K562 (cell line): ENCODE measurements around the gene CALML4. TPM values are rescaled to one million over a fixed set of nuclear protein-coding genes. Genes with fewer than 3 reads are reported as not detected.

ENCODE experiments used
- ATAC-seq: fragments of 200-7000 bp; cut with Tn5 transposase; 3 replicates; pipeline ENCODE4 v1.9.1; 2020; ENCODE audit warnings: moderate library complexity
- BruUV-seq: library from RNA; stranded (reverse); fragments of 400-500 nt; replicated peaks from 2 replicates; lab custom pipeline; 2021; lab: Mats Ljungman, UMichigan
- CTCF ChIA-PET: fragments of 300-600 bp; formaldehyde crosslinking; extraction: SDS; loops from one replicate; lab custom pipeline; 2021; ENCODE audit warnings: low intra/inter-chr PET ratio; lab: Yijun Ruan, JAX
- POLR2A ChIA-PET: fragments of 300-600, 350-650 bp; sonication (Branson Sonifier 250); formaldehyde crosslinking; extraction: SDS; loops from one replicate; lab custom pipeline; 2021; ENCODE audit warnings: antibody characterized with exemption, inconsistent platforms; lab: Yijun Ruan, JAX
- DNase-seq, 4 experiments: peaks; one replicate each; pipeline versions ENCODE4 v3.0.0 to v3.0.0-alpha.2; 2011 to 2018; ENCODE audit warnings: low spot score in 3 of 4, mixed read lengths in 3 of 4; ENCODE audit errors: extremely low read depth in 1 of 4
- FAIRE-seq: peaks from 2 replicates; lab custom pipeline; 2011; peaks lifted over from hg19 to GRCh38; lab: Jason Lieb, UNC
- H2AFZ ChIP-seq: 2 replicates; pipeline ENCODE4 v1.6.0; 2011; ENCODE audit warnings: low read depth, low read length, control low read depth, inconsistent platforms
- H3K27ac ChIP-seq: fragments of 200-600 bp; 3 replicates; pipeline ENCODE4 v1.8.0; 2011; ENCODE audit warnings: low read depth, mild to moderate bottlenecking, control low read depth, inconsistent platforms, low read length, moderate library complexity, mixed read lengths; ENCODE audit errors: extremely low read depth
- H3K27me3 ChIP-seq, 2 experiments: fragments of 300-600 bp in 1 of 2; 2 replicates in 1 of 2; 3 replicates in 1 of 2; pipeline versions ENCODE4 v1.6.0 to v1.8.0; 2011; ENCODE audit warnings: inconsistent platforms in 2 of 2, low read length in 2 of 2, mild to moderate bottlenecking in 1 of 2, mixed read lengths in 1 of 2, moderate library complexity in 1 of 2; ENCODE audit not compliant: control insufficient read depth in 2 of 2, insufficient read depth in 2 of 2
- H3K36me3 ChIP-seq: fragments of 300-600 bp; 3 replicates; pipeline ENCODE4 v1.8.0; 2011; ENCODE audit warnings: mild to moderate bottlenecking, low read length, inconsistent platforms; ENCODE audit not compliant: control insufficient read depth, insufficient read depth
- H3K4me1 ChIP-seq, 2 experiments: fragments of 200-600 bp in 1 of 2; replicated peaks in 1 of 2; 2 replicates in 1 of 2; 3 replicates in 1 of 2; pipeline versions ENCODE4 v1.5.1 to v1.8.0; 2011; ENCODE audit warnings: inconsistent platforms in 2 of 2, low read length in 2 of 2, mild to moderate bottlenecking in 1 of 2, mixed read lengths in 1 of 2, moderate library complexity in 1 of 2; ENCODE audit not compliant: control insufficient read depth in 2 of 2, insufficient read depth in 2 of 2
- H3K4me2 ChIP-seq: 2 replicates; pipeline ENCODE4 v1.6.1; 2011; ENCODE audit warnings: low read length, control low read depth, inconsistent platforms, mixed read lengths; ENCODE audit not compliant: insufficient read depth
- H3K4me3 ChIP-seq: fragments of 200-600 bp; sonication (generic), shearing (Covaris generic); 2 replicates; pipeline ENCODE4 v1.5.1; 2016; ENCODE audit warnings: control low read depth, inconsistent platforms
- H3K79me2 ChIP-seq: fragments of 200-600 bp; 3 replicates; pipeline ENCODE4 v1.8.0; 2011; ENCODE audit warnings: low read length, inconsistent platforms; ENCODE audit not compliant: control insufficient read depth, insufficient read depth
- H3K9ac ChIP-seq, 2 experiments: 2 replicates each; pipeline versions ENCODE4 v1.6.0 to v1.6.1; 2011; ENCODE audit warnings: low read depth in 2 of 2, low read length in 2 of 2, control low read depth in 1 of 2, inconsistent platforms in 1 of 2, mild to moderate bottlenecking in 1 of 2, mixed read lengths in 1 of 2; ENCODE audit not compliant: insufficient read depth in 1 of 2
- H3K9me1 ChIP-seq: one replicate; pipeline ENCODE4 v1.6.0; 2011; ENCODE audit warnings: inconsistent platforms, mild to moderate bottlenecking, low read length, moderate library complexity; ENCODE audit not compliant: control insufficient read depth, insufficient read depth
- H3K9me3 ChIP-seq: replicated peaks from 2 replicates; pipeline ENCODE4 v1.5.1; 2011; ENCODE audit warnings: low read depth, low read length, inconsistent platforms; ENCODE audit not compliant: control insufficient read depth, insufficient read depth
- H4K20me1 ChIP-seq: replicated peaks from 2 replicates; pipeline ENCODE4 v1.6.1; 2011; ENCODE audit warnings: low read length, inconsistent platforms, mixed read lengths; ENCODE audit not compliant: control insufficient read depth, insufficient read depth
- AFF1 ChIP-seq, 2 experiments: fragments of 450-650 bp; IDR thresholded peaks; 2 replicates each; pipeline ENCODE4 v1.6.1; 2018; ENCODE audit warnings: mild to moderate bottlenecking in 2 of 2, low read depth in 1 of 2; ENCODE audit not compliant: partially characterized antibody in 2 of 2
- ELF2 ChIP-seq: fragments of 250-450 bp; sonication (Bioruptor Pico); IDR thresholded peaks from 2 replicates; pipeline ENCODE4 v1.5.0; 2021; ENCODE audit warnings: mild to moderate bottlenecking
- MYNN ChIP-seq, 2 experiments: sonication (generic); formaldehyde crosslinking in 1 of 2; IDR thresholded peaks; 2 replicates each; pipeline versions ENCODE4 v1.5.0 to v1.6.1; 2016 to 2020; ENCODE audit warnings: antibody characterized with exemption in 1 of 2, missing genetic modification reagents in 1 of 2
- RBM39 ChIP-seq: fragments of 200-400 bp; formaldehyde crosslinking; optimal IDR thresholded peaks from 2 replicates; pipeline ENCODE3; 2018; ENCODE audit warnings: low read depth, low read length
- WGBS: fragments of 100-300 bp; shearing (Covaris generic); methylation state at CpG from one replicate; pipeline ENCODE4 v1.1.6; 2016; ENCODE audit warnings: low coverage, mixed read lengths; ENCODE audit not compliant: insufficient coverage; ENCODE audit errors: missing lambda C conversion rate; 5-methylcytosine and 5-hydroxymethylcytosine counted together
- in situ Hi-C: fragments of 300-500 bp; cut with MboI; formaldehyde crosslinking; loops from 4 replicates; pipeline ENCODE4 v1.15.0; 2018; ENCODE audit warnings: inconsistent platforms, mixed read lengths
- intact Hi-C: fragments of 100-400 bp; cut with micrococcal nuclease; formaldehyde crosslinking; loops from 2 replicates; pipeline ENCODE4 v1.14.2; 2022
- polyA plus RNA-seq, 8 experiments: library from polyadenylated mRNA; depleted of rRNA in 4 of 8; stranded (reverse) in 5 of 8; unstranded in 3 of 8; fragments of >200 nt; fragmentation: Nextera tagmentation in 2 of 8; fragmentation: Illumina TruSeq in 1 of 8; extraction: Ambion mirVana in 2 of 8; extraction: Trizol in 1 of 8; gene quantifications; 2 replicates each; pipeline versions ENCODE4 v1.2.1 to v1.2.3, GENCODE V29; 2011 to 2014; ENCODE audit warnings: inconsistent platforms in 1 of 8, missing spikeins in 1 of 8
- total RNA-seq, 7 experiments: library from RNA; depleted of rRNA in 6 of 7; stranded (reverse); fragments of >200 nt in 6 of 7; fragmentation: Illumina TruSeq in 2 of 7; extraction: Trizol in 2 of 7; gene quantifications; 2 replicates each; pipeline versions ENCODE4 v1.2.1 to v1.2.3, GENCODE V29; 2011 to 2021; ENCODE audit warnings: low replicate concordance in 1 of 7

Gene CALML4
- total and polyA plus RNA-seq, 9 of the 15 experiments (the other 6 are each of a cell fraction or from before 2014, with no cell fraction given): 2.8 to 30.6 (median 15.5) TPM

- peak; percentile 49 for FAIRE-seq
- no peak for TF ChIP-seq MYNN (IDR thresholded peaks at IDR 0.05)
- no peak for TF ChIP-seq MYNN (CRISPR knock-in tag; IDR thresholded peaks at IDR 0.05)
- no peak for TF ChIP-seq AFF1 (IDR thresholded peaks at IDR 0.05; ENCODE audit: low read depth in 1 of 2, partially characterized antibody in 2 of 2)
- TF ChIP-seq RBM39: no peak
- no peak for TF ChIP-seq ELF2 (CRISPR knock-in tag)
- POLR2A ChIA-PET: no interaction called here
Measured at GRCh38 chr15:68190048-68190447, 15.1 kb downstream of the CALML4 start.

More at GRCh38 chr15:68190048-68190447, 15.1 kb downstream of the CALML4 start:
- H2AFZ ChIP-seq: no peak overlapping the region
- H3K27ac ChIP-seq: no peak overlapping the region
- no peaks in the 10 kb centered on the region for H3K9me3 ChIP-seq
- no peaks in the 10 kb centered on the region for H3K4me1 ChIP-seq
- intact Hi-C loops: no loop called here
- ATAC-seq: no peak
- H3K79me2 ChIP-seq: no peaks in the 10 kb centered on the region
- in situ Hi-C loops: no loop called here
- no peak overlapping the region for H3K9ac ChIP-seq
- peaks cover 86% of the 10 kb centered on the region for H3K36me3 ChIP-seq
- no TSS peak for BruUV-seq
- no peaks in the 10 kb centered on the region for H3K27me3 ChIP-seq
- 80% methylated on average over 4 of the region's 4 CpGs for whole genome bisulfite sequencing
- no peaks in the 10 kb centered on the region for H3K9me1 ChIP-seq
- DNase-seq: no peak
- H4K20me1 ChIP-seq: no peaks in the 10 kb centered on the region
- no peak overlapping the region for H3K4me2 ChIP-seq
- CTCF ChIA-PET: no interaction called here
- no peak overlapping the region for H3K4me3 ChIP-seq
